ENCODE results near the gene KDM2B. TPM values are rescaled to one million over a fixed set of nuclear protein-coding genes. Genes with fewer than 3 reads are reported as not detected.

KDM2B gene
- total RNA-seq, 4 donors from 2014 or later, result 14.8 to 27.0 (median 16.7) TPM

DNA sequence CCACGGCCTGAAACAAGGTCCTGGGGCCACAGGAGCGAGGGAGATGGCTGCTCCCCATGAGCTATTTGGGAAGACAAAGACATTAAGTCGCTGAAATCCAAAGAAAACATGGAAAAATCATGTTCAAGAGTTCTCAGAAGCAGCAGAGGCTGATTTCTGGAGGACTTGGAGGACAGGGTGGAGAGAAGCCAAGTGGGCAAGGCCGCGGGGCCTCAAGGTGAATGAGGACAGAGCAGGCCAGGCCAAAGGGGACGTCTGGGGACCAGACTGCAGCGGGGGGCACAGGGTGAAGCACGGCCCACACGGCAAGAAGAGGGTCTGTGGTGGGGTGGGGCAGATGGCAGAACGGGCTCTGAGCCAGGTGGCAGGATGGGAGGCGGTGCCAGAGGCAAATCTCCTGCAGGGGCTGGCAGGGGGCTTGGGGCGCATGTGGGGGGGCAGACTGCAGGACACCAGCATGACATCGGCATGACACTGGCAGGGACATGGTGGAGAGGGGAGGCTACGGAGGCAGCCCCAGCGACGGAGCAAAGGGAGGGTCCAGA, 132.0 kb downstream of the KDM2B start:
- ATAC-seq (ENCODE audit: low FRiP score), result no peak
- no peak for DNase-seq (ENCODE audit: low spot score)
- TF ChIP-seq, protein P1, sequence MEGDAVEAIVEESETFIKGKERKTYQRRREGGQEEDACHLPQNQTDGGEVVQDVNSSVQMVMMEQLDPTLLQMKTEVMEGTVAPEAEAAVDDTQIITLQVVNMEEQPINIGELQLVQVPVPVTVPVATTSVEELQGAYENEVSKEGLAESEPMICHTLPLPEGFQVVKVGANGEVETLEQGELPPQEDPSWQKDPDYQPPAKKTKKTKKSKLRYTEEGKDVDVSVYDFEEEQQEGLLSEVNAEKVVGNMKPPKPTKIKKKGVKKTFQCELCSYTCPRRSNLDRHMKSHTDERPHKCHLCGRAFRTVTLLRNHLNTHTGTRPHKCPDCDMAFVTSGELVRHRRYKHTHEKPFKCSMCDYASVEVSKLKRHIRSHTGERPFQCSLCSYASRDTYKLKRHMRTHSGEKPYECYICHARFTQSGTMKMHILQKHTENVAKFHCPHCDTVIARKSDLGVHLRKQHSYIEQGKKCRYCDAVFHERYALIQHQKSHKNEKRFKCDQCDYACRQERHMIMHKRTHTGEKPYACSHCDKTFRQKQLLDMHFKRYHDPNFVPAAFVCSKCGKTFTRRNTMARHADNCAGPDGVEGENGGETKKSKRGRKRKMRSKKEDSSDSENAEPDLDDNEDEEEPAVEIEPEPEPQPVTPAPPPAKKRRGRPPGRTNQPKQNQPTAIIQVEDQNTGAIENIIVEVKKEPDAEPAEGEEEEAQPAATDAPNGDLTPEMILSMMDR (IDR thresholded peaks at IDR 0.05), result no peak

DNA sequence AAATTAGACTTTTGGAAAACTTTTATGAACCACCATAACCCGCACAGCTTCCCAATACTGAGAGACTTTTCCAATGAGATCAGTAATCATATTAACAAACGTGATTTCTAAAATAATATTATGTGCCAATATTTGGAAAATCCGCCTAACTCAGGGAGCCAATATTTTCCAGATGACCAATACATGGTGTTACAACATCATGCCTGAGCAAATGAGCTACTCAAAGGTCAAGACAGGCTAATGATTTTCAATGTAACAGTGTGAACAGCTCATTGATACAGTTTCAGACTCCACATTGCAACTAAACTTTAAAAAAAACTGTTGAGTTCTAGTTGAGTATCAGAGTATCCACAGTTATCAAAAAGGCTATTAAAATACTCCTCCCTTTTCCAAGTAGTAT, 134.1 kb downstream of the KDM2B start:
- TF ChIP-seq, protein P1 (IDR thresholded peaks at IDR 0.05), result no peak
- DNase-seq (ENCODE audit: low spot score) (no peak), ATAC-seq (ENCODE audit: low FRiP score) (no peak)

DNA sequence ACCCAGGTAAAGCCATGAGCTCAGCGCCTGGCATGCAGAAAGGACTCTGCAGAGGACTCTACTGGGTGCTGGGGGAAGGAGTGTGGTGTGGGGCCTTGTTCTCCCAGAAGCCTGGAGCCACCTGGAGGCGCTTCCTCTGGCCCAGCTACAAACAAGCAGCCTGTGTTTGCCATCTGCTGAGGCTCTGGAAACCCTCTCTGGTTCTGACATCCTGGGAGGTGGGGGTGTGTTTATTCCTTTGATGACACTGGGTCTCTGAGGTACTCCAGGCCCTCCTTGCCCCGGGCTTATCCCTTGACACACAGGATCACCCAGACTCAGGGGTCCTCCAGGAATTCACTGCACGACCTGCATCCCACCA, 136.0 kb downstream of the KDM2B start:
- no peak for ATAC-seq (ENCODE audit: low FRiP score)
- TF ChIP-seq, protein P1 (IDR thresholded peaks at IDR 0.05), result no peak
- DNase-seq (ENCODE audit: low spot score), result no peak

DNA sequence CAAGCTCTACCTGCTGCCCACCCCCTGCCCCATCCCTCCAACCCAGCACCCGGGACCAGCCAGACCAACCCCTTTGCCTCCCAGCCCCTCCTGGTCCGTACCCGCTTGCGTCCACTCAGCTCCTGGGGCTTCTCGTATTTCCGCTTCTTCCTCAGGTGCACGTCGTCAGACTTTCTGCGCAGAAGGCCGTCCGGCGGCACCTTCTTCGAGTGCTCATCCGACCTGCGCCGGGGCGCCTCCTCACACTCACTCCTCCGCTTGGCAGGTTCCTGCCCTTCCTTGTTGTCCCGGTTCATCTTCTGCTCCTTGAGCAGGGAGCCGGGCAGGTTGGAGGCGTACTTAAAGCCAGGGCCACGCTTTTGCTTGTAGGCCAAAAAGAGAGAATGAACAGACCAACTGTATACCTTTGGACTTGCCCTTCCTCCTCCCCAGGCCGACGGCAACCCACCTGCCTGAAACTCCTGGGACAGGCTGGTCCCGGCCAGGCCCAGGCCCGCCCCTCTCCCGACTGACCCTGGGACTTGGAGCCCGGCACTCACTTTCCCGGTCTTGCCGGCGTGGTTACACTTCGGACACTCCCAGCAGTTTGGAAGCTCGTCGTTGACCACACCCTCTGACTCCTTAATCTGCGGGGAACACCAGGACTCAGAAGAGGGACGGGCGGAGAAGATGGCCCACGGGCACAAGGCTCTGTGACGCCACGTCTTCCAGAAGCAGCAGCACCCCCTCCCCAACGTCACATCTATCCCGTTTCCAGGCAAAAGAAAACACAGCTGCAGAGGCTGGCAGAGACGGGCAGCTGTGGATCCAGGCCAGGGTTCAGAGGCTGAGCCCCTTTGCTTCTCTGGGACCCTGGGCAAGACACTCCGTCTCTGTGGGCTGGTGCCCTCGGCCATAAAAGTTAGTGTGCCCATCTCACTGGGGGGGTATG, 136.6 kb downstream of the KDM2B start:
- no peak for ATAC-seq (ENCODE audit: low FRiP score)
- no peak for DNase-seq (ENCODE audit: low spot score)
- TF ChIP-seq, protein P1 (IDR thresholded peaks at IDR 0.05), result no peak

DNA sequence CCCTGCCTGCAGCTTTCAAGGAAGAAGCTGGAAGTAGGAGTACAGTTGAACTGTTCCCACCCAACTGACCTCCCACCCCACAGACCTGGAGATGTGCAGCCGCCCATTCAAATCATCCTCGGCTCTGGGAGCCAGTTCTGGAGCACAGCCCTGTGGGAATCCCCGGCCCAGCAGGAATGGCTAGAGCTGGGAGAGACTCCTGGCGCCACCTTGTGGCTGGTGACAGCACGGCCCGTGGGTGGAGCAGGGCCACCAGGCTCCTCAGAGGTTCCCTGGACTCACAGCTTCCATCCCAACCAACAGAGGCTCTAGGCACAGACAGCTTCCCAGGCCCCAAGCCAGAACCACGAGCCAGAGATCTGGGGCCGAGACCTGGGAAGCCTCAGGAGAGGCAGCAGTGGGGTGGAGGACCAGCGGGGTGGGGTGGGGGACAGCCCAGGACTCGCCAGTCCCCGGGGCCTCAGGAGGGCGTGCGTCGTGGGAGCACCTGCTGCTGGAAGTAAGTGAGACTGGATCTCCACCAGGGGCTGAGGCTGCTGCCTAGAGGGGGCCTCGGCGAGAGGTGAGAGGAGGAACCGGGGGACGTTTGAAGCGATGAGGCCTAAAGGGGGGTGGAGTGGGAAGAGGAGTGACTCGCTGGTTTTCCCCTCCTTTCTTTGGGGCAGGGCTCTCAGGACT, 137.5 kb downstream of the KDM2B start:
- ATAC-seq (ENCODE audit: low FRiP score), result peak; percentile 69
- TF ChIP-seq, protein P1 (IDR thresholded peaks at IDR 0.05), result peak in 1 of 3 donors; percentile 35

DNA sequence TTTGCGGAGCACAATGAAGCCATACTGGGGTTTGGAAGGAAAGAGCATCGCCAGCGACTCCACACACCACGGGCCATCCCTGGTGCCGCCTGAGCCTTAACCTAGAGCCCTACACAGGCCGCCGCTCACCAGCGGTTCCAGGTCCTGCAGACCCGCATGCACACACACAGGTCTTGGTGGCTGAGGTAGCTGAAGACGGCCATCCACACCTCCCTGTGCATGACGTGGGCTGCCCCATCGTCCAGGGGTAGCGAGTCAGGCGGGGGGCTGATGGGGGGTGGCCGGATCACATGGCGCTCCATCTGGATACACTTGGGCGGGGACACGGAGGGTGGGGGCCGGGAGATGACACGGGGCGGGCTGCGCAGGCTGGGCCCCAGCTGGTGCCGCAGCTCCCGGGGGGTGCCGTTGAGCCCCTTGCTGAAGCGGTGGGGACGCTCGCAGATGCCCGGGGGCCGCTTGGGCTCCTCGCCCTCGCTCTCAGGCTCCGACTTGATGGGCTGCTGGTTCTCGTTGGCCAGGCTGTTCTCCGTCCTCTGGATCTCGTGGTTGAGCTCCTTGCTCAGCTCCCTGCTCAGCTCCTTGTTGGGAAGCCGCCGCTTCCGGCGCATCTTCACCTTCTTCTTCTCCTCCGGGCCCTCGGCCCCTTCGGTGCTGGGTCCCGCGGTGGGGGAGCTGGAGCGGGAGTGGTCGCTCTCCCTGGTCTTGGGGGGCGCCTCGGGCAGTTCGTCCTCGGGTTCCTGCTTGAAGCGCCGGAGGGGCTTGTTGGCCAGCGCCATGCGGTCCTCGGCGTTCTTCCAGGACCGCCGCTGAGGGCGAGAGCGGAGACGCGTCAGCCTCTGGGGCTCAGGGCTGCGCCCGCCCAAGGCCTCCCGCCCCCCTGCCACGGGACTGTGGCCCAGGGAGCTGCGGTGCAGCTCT, 138.5 kb downstream of the KDM2B start:
- ATAC-seq (ENCODE audit: low FRiP score) (no peak), DNase-seq (ENCODE audit: low spot score) (no peak)
- TF ChIP-seq, protein P1 (IDR thresholded peaks at IDR 0.05), result no peak

More for the DNA sequence above, 137.5 kb downstream of the KDM2B start:
- DNase-seq (ENCODE audit: low spot score), result peak; percentile 72

Data from omental fat pad (tissue), 4 donors.